Progenitor cell of endocrine pancreas (in vitro differentiated cells): Measurements from ENCODE around the gene SIGLEC5. TPM values are rescaled to one million over a fixed set of nuclear protein-coding genes. Genes with fewer than 3 reads are reported as not detected.

Source experiments
- DNase-seq: peaks from one replicate; pipeline ENCODE4 v3.0.0; 2021; ENCODE audit warnings: low spot score; ENCODE audit not compliant: unreplicated experiment
- H3K27ac Mint-ChIP-seq: 2 replicates; pipeline ENCODE4 v1.8.0; 2021; ENCODE audit warnings: mild to moderate bottlenecking, moderate library complexity, mixed read lengths
- H3K27me3 Mint-ChIP-seq: 2 replicates; pipeline ENCODE4 v1.8.0; 2021; ENCODE audit warnings: mixed read lengths
- H3K36me3 Mint-ChIP-seq: 2 replicates; pipeline ENCODE4 v1.8.0; 2022; ENCODE audit warnings: mixed read lengths; ENCODE audit not compliant: insufficient read depth
- H3K4me1 Mint-ChIP-seq: 2 replicates; pipeline ENCODE4 v1.8.0; 2021; ENCODE audit warnings: low read depth, mixed read lengths
- H3K4me3 Mint-ChIP-seq: 2 replicates; pipeline ENCODE4 v1.8.0; 2021; ENCODE audit warnings: low read depth, mild to moderate bottlenecking, moderate library complexity, mixed read lengths
- H3K9me3 Mint-ChIP-seq: 2 replicates; pipeline ENCODE4 v1.8.0; 2021; ENCODE audit warnings: low read depth, mixed read lengths
- CTCF ChIP-seq: fragments of 200-600 bp; sonication (generic); IDR thresholded peaks from one replicate; pipeline ENCODE4 v1.5.0; 2021; ENCODE audit warnings: antibody characterized with exemption, mild to moderate bottlenecking; ENCODE audit not compliant: unreplicated experiment
- total RNA-seq: library from RNA; stranded (reverse); gene quantifications from 2 replicates; pipeline ENCODE4 v1.2.1, GENCODE V29; 2021

SIGLEC5 gene
- total RNA-seq, 1 donor from 2014 or later = not detected

GRCh38 chr19:51664131-51664530 is 33.9 kb upstream of the SIGLEC5 start:
- H3K4me1 Mint-ChIP-seq = no peaks in the 10 kb centered on the region
- no peak for DNase-seq
- no peak overlapping the region for H3K4me3 Mint-ChIP-seq
- TF ChIP-seq CTCF = no peak
- H3K36me3 Mint-ChIP-seq = no peaks in the 10 kb centered on the region
- H3K9me3 Mint-ChIP-seq = no peaks in the 10 kb centered on the region
- peaks cover 54% of the 10 kb centered on the region for H3K27me3 Mint-ChIP-seq
- no peak overlapping the region for H3K27ac Mint-ChIP-seq

- no peak overlapping the region for H3K4me3 Mint-ChIP-seq
- no peak for TF ChIP-seq CTCF
- H3K36me3 Mint-ChIP-seq = no peaks in the 10 kb centered on the region
- H3K27ac Mint-ChIP-seq = no peak overlapping the region
- H3K4me1 Mint-ChIP-seq = no peaks in the 10 kb centered on the region
- DNase-seq = no peak
- no peaks in the 10 kb centered on the region for H3K9me3 Mint-ChIP-seq
- H3K27me3 Mint-ChIP-seq = peaks cover 56% of the 10 kb centered on the region
These were observed 33.4 kb upstream of the SIGLEC5 start for GRCh38 chr19:51663650-51664049.

GRCh38 chr19:51660975-51661600 is 30.9 kb upstream of the SIGLEC5 start:
- no peaks in the 10 kb centered on the region for H3K9me3 Mint-ChIP-seq
- no peaks in the 10 kb centered on the region for H3K36me3 Mint-ChIP-seq
- no peaks in the 10 kb centered on the region for H3K4me1 Mint-ChIP-seq
- TF ChIP-seq CTCF = peak; percentile 74
- peak; percentile 69 for DNase-seq
- no peak overlapping the region for H3K4me3 Mint-ChIP-seq
- peaks cover 63% of the 10 kb centered on the region for H3K27me3 Mint-ChIP-seq
- no peak overlapping the region for H3K27ac Mint-ChIP-seq

GRCh38 chr19:51654783-51655182 is 24.6 kb upstream of the SIGLEC5 start:
- no peaks in the 10 kb centered on the region for H3K36me3 Mint-ChIP-seq
- TF ChIP-seq CTCF = no peak
- DNase-seq = no peak
- no peak overlapping the region for H3K4me3 Mint-ChIP-seq
- no peak overlapping the region for H3K27ac Mint-ChIP-seq
- no peaks in the 10 kb centered on the region for H3K4me1 Mint-ChIP-seq
- no peaks in the 10 kb centered on the region for H3K9me3 Mint-ChIP-seq
- peaks cover 48% of the 10 kb centered on the region for H3K27me3 Mint-ChIP-seq

- no peak for DNase-seq
- Mint-ChIP-seq H3K4me3 (no peak overlapping the region), H3K27me3 (peaks cover 44% of the 10 kb centered on the region), H3K4me1 (no peaks in the 10 kb centered on the region), H3K27ac (no peak overlapping the region), H3K36me3 (no peaks in the 10 kb centered on the region), H3K9me3 (no peaks in the 10 kb centered on the region)
- no peak for TF ChIP-seq CTCF
These were observed 23.0 kb upstream of the SIGLEC5 start for GRCh38 chr19:51653162-51653561.
